Tibial artery (tissue), 4 donors: ENCODE results near the gene MET.

Source experiments
- DNase-seq, 2 donors: peaks; one replicate each; pipeline ENCODE4 v3.0.0-alpha.2; 2019
- H3K27ac ChIP-seq, 2 donors: fragments of 200-600 bp; sonication (generic) in 1 of 2; 1 replicate in 1 of 2; 2 replicates in 1 of 2; pipeline ENCODE4 v1.5.1; 2018 to 2019; ENCODE audit warnings: mild to moderate bottlenecking in 1 of 2
- H3K27me3 ChIP-seq, 2 donors: fragments of 200-600 bp; sonication (generic) in 1 of 2; one replicate each; pipeline versions ENCODE4 v1.5.1 to v1.6.0; 2016 to 2019
- H3K36me3 ChIP-seq, 3 donors: fragments of 200-600 bp; sonication (generic) in 2 of 3; one replicate each; pipeline ENCODE4 v1.5.1; 2016 to 2019; ENCODE audit warnings: mild to moderate bottlenecking in 2 of 3
- H3K4me1 ChIP-seq, 4 donors: fragments of 200-600 bp; sonication (generic) in 2 of 4; 1 replicate in 3 of 4; 2 replicates in 1 of 4; pipeline ENCODE4 v1.5.1; 2016 to 2019
- H3K4me3 ChIP-seq, 2 donors: fragments of 200-600 bp; sonication (generic) in 1 of 2; 1 replicate in 1 of 2; 2 replicates in 1 of 2; pipeline ENCODE4 v1.5.1; 2018 to 2019; ENCODE audit warnings: mild to moderate bottlenecking in 2 of 2
- H3K9me3 ChIP-seq, 3 donors: fragments of 200-600 bp; sonication (generic) in 1 of 3; one replicate each; pipeline ENCODE4 v1.5.1; 2016 to 2019
- intact Hi-C: fragments of 100-400 bp; cut with DNase I; formaldehyde crosslinking; loops from one replicate; pipeline ENCODE4 v1.15.0; 2023; ENCODE audit warnings: low total_unique reads
- TF ChIP-seq, protein P1 (sequence below), 2 experiments: fragments of 200-600 bp in 1 of 2; fragments of 450-650 bp in 1 of 2; IDR thresholded peaks; one replicate each; pipeline ENCODE4 v1.5.1; 2017 to 2019; ENCODE audit warnings: antibody characterized with exemption in 2 of 2, mild to moderate bottlenecking in 1 of 2, moderate library complexity in 1 of 2

The MET gene

DNA sequence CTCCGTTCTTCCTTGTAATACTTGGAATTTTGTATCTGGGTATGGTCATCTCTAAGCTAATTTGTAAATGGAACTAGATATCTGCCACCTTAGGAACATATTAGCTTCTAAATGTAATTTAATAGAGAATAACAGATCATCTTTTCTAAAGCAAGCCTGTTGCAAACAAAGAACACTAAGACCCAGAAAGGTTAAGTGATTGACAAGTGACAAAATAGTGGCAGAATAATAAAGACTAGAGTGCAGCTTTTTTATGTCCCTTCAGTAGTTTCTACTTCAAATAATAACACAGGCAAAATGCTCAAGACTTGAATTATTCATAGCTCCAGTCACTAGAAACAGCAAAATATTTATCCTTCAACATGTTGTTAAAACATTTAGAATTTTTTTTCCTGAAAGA lies 91.7 kb downstream of the MET start:
- DNase-seq = no peak
- Histone ChIP-seq H3K4me3 (no peak overlapping the region), H3K36me3 (no peaks in the 10 kb centered on the region), H3K27me3 (no peaks in the 10 kb centered on the region), H3K4me1 (peaks cover 0 to 4% (median 0%) of the 10 kb centered on the region in 4 donors), H3K9me3 (no peaks in the 10 kb centered on the region), H3K27ac (no peak overlapping the region)
- TF ChIP-seq, protein P1, sequence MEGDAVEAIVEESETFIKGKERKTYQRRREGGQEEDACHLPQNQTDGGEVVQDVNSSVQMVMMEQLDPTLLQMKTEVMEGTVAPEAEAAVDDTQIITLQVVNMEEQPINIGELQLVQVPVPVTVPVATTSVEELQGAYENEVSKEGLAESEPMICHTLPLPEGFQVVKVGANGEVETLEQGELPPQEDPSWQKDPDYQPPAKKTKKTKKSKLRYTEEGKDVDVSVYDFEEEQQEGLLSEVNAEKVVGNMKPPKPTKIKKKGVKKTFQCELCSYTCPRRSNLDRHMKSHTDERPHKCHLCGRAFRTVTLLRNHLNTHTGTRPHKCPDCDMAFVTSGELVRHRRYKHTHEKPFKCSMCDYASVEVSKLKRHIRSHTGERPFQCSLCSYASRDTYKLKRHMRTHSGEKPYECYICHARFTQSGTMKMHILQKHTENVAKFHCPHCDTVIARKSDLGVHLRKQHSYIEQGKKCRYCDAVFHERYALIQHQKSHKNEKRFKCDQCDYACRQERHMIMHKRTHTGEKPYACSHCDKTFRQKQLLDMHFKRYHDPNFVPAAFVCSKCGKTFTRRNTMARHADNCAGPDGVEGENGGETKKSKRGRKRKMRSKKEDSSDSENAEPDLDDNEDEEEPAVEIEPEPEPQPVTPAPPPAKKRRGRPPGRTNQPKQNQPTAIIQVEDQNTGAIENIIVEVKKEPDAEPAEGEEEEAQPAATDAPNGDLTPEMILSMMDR (IDR thresholded peaks at IDR 0.05) = no peak
- intact Hi-C loops = no loop called here

DNA sequence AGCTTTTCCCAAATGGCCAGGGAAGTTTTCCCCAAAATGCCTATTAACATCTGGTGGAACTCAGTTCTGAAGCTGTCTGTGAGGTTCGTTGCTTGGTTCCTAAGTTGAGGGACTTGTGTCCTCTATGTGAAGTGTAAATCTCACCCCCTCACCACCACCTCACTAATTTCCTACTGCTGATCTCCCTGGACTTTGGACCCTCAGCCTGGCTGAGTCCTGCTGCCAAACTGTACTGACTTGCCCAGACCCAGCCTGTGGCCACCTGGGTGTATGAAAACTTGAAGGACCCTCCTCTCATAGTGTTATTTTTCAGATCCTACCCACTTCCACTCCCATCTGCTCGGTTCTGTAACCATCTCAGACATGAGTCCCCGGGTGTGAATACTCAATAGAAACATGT lies 94.9 kb downstream of the MET start:
- Histone ChIP-seq H3K4me3 (no peak overlapping the region), H3K9me3 (no peaks in the 10 kb centered on the region), H3K36me3 (no peaks in the 10 kb centered on the region), H3K4me1 (no peaks in the 10 kb centered on the region), H3K27ac (no peak overlapping the region), H3K27me3 (no peaks in the 10 kb centered on the region)
- no peak for DNase-seq
- intact Hi-C loops = no loop called here
- TF ChIP-seq, protein P1 (IDR thresholded peaks at IDR 0.05) = no peak

DNA sequence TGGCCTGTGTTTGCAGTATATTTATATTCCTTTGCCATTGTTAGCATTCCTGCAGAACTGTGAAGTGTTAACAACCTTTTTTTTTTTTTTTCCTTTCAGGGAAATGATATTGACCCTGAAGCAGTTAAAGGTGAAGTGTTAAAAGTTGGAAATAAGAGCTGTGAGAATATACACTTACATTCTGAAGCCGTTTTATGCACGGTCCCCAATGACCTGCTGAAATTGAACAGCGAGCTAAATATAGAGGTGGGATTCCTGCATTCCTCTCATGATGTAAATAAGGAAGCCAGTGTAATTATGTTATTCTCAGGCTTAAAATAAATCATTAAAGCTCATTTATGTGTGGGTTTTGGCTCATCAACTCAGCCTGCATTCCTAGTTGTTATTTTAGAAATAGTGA lies 97.5 kb downstream of the MET start:
- Histone ChIP-seq H3K27ac (no peak overlapping the region), H3K36me3 (no peaks in the 10 kb centered on the region), H3K4me1 (no peaks in the 10 kb centered on the region), H3K4me3 (no peak overlapping the region), H3K9me3 (no peaks in the 10 kb centered on the region), H3K27me3 (no peaks in the 10 kb centered on the region)
- intact Hi-C loops = no loop called here
- DNase-seq = no peak
- TF ChIP-seq, protein P1 (IDR thresholded peaks at IDR 0.05) = no peak

DNA sequence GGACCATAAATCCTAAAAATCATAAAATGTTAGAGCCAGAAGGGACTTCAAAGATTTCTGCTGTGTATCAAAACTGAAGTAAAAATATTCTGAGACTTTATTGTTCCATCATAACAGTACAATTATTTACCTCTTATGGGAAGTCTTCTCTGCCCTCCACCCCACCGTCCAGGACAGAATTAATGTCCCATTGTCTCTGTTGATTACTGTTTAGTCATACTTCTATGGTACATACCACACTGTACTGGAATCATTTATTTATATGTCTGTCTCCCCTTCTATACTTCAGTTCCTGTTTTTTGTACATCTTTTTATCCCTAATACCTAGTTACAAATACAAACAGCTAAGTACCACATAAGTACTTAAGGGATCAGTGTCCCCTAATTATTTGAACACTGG lies 98.9 kb downstream of the MET start:
- Histone ChIP-seq H3K4me3 (no peak overlapping the region), H3K36me3 (no peaks in the 10 kb centered on the region), H3K4me1 (peaks cover 0 to 2% (median 0%) of the 10 kb centered on the region in 4 donors), H3K27ac (no peak overlapping the region), H3K27me3 (no peaks in the 10 kb centered on the region), H3K9me3 (no peaks in the 10 kb centered on the region)
- no peak for DNase-seq
- TF ChIP-seq, protein P1 (IDR thresholded peaks at IDR 0.05) = no peak
- intact Hi-C loops = no loop called here

DNA sequence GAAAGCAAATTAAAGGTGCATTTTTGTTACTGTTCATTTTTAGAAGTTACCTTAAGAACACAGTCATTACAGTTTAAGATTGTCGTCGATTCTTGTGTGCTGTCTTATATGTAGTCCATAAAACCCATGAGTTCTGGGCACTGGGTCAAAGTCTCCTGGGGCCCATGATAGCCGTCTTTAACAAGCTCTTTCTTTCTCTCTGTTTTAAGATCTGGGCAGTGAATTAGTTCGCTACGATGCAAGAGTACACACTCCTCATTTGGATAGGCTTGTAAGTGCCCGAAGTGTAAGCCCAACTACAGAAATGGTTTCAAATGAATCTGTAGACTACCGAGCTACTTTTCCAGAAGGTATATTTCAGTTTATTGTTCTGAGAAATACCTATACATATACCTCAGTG lies 99.6 kb downstream of the MET start:
- DNase-seq = no peak
- H3K4me1 ChIP-seq = peaks cover 0 to 9% (median 4%) of the 10 kb centered on the region in 4 donors
- no peaks in the 10 kb centered on the region for H3K27me3 ChIP-seq
- intact Hi-C loops = no loop called here
- H3K9me3 ChIP-seq = no peaks in the 10 kb centered on the region
- no peak overlapping the region for H3K4me3 ChIP-seq
- TF ChIP-seq, protein P1 (IDR thresholded peaks at IDR 0.05) = no peak
- H3K36me3 ChIP-seq = no peaks in the 10 kb centered on the region
- H3K27ac ChIP-seq = no peak overlapping the region

DNA sequence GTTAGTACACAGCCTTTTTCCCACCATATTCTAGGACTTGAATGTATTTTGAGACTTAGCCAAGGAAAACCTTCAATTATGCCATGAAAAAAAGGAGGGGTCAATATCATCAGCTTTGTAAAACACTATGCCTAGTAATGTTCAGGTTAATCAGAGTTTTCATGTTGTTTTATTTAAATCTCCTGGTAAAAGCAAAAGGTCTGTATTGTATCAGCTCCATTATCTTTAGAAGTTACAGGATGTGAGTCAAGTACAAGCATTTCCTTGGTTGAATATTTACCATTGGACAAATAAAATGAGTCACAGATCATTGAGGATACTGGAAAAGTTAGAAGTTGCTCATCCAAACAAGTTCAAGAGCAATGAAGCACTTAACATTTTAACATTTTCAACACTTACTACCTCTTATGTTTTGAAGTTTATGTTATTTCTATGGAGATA lies 100.4 kb downstream of the MET start:
- no peak overlapping the region for H3K4me3 ChIP-seq
- H3K9me3 ChIP-seq = no peaks in the 10 kb centered on the region
- no peak for DNase-seq
- TF ChIP-seq, protein P1 (IDR thresholded peaks at IDR 0.05) = no peak
- no peaks in the 10 kb centered on the region for H3K27me3 ChIP-seq
- H3K4me1 ChIP-seq = peaks cover 0 to 12% (median 7%) of the 10 kb centered on the region in 4 donors
- intact Hi-C loops = no loop called here
- no peaks in the 10 kb centered on the region for H3K36me3 ChIP-seq
- no peak overlapping the region for H3K27ac ChIP-seq
